Stimulated activated naive CD8-positive, alpha-beta T cell treated with anti-CD3 and anti-CD28 coated beads, Interleukin-15, Interleukin-2, amounts not matched to agents 100 U/mL and 50 U/mL, for 24 hours (primary cell): ENCODE measurements around the gene PDGFRB.

ENCODE experiments used
- ATAC-seq: fragments of 150-1000 bp; cut with Tn5 transposase; one replicate; pipeline ENCODE4 v1.10.0; 2021
- DNase-seq: peaks from one replicate; pipeline ENCODE4 v3.0.0; 2021

PDGFRB gene

DNA sequence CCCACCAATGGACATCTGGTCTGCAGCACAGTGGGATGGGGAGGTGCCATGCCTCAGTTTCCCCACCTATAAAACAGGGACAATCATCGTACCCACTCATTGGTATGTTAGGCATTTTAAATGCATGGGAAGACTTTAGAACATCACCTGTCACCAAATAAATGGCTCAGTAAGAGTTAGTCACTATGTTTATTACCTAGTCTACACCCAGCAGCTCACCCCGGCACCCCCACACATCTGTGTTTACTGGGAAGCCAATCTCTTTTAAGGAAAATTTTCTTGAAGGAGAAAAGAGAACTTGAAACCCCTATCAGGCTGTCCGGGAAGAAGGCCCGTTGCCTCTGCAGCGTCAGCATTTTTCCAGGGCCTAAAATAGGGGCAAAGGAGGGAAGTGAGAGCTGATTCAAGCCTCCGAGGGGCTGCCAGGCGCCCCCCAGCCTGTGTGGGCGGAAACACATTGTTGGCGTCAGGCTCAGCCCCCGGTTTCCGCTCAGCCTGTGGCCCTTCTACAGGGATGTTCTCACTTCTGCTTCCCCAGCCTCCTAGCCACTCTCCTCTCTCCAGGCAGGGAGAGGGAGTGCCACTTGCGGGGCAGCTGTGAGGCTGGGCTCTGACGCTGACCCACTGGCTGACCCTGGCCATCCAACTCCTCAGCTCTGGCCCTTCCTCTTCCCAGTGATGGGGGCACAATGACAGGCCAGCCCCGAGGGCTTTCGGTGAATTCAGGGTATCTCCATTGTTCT is 73.9 kb downstream of the PDGFRB start:
- DNase-seq (peak; percentile 29), ATAC-seq (peak; percentile 36)

DNA sequence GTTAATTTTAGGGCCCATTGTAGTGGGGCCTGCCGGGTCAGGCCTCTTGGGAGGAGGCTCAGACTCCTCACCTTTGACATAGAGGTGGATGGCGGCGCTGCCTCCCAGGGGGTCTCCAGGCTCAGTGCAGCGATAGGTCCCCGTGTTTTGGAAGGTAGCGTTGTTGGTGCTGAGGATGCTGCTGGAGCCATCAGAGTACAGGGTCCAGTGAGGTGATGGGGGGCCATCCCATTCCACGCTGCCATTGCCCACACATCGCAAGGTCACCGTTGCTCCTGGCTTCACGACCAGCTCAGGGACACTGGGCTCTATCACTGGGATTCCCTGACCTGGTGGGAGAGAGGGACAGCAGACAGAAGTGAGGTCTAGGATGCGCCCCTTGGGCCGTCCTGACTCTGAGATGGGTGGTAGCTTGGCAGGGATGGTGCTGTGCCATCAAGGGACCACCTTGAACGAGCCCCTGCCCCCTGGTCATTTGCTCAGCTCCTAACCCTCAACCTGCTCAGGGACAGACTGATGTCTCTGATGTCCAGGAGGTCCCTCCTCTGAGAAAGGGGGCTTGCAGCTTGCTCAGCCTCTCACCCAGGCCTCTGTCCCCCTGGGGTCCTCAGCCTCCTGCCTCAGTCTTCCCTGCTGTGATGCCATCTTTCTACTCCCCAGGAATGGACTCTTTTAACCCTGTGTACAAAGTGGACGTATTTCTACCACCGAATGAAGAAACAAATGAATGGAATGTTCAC is 74.8 kb downstream of the PDGFRB start:
- DNase-seq: no peak
- ATAC-seq: no peak

DNA sequence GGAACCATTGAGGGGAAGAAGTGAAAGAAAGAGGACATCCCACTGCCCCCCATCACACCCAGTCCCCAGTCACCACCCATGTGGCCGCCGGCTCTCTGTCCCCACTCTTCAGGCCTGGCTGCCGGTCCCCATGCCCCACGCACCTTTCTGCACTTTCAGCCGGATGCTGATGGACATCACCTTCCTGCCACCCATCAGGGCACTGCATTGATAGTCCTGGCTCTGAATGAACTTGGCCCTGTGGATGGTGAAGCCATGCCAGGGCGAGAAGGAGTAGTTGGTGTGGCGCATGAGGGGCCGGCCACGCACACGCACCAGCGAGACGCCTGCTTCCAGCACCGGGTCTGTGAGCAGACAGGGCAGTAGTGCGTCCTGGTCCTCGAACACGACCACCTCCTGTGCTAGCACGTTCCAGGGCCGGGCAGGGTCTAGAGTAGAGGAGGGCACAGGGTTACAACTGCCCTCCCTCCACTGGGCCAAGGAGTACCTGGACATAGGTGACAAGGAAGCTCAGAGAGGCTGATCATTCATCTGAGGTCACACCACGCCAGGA is 75.7 kb downstream of the PDGFRB start:
- no peak for DNase-seq
- ATAC-seq: no peak

DNA sequence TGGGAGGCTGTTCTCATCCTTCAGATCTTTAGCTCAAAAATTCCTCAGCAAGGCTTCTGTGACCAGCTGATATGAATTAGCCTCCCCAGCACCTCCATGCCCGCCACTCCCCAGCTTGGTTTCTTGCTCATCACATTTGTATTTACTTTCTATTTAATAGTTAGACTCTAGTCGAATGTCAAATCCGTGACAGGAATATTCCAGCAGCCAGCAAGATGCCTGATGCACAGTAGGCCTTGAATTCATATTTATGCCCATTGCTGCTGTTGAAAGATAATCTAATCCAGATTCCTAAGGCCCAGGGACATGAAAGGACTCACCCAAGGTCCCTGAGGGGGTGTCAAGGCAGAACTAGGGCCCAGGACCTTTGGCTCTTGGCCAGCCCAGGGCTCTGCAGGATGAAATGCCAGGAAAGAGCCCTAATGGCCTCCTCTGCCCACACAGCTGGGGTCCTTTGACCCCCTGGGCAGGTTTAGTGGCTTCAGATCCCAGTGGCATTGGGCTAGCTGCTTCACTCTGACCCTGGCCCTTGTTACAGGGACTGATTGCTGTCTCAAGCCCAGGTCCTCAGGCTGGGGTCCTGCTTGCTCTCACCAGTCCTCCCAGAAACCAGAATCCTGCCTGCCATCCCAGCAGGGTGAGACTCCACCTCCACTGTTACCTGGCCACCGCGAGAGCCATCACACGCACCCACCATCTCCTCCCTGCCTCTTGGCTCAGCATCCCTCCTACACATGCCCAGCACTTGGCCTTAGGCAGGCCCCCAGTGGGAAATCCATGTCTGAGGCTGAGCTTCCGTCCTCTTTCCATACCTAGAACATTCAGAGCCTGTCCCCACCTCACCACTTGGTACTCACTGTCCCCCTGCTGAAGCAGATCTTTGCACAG is 76.6 kb downstream of the PDGFRB start:
- DNase-seq (no peak), ATAC-seq (no peak)

DNA sequence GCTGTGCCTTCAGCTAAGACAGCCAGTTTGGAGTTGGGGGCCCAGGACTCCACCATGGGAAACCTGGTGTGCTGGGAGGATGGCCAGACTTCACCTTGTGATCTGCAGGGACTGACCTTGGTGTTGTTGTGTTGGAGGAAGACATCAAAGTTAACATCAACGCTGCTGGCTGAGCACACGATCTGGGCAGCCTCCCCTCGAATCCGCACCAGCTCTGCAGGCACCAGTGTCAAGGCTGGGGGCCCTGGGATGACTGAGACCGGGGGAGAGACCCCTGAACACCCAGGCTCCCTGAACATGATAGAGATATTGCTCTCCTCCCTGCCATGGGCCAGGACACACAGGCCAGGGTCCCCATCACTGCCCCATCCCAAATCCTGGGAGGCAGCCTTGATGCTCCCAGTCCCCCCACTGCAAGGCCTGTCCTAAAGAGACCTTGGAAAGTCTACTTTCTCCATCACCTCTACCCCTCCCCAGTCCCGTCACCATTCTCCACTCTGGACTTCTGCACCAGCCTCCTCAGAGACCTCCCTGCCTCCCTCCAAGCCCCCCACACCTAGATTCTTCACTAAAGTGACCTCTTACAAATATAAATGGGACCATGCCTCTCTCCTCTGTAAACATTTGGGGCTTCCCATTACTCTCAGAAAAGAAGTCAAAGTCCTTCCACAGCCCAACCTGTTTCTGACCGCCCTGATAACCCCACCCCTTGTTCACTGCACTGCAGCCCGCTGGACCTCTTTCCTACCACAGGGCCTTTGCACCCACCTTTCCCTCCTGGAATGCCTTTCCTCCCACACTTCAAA is 77.4 kb downstream of the PDGFRB start:
- no peak for DNase-seq
- ATAC-seq: no peak

DNA sequence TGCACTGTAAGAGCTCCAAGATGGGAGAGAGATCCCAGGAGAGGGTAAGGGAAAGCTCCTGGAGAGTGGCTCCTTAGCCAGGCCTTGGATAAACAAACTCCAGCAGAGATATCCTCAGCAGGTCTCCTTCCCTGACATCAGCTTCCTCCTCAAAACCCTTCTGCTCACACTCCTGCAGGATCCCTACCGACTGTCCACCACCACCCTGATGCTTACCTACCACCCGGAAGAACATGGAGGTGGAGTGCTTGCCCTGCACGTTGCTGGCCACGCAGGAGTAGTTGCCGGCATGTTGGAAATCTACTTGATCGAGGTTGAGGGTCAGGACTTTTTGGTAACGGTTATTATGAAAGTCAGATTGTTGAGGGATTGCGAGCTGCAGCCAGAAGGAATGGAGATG is 78.6 kb downstream of the PDGFRB start:
- no peak for DNase-seq
- ATAC-seq: no peak

DNA sequence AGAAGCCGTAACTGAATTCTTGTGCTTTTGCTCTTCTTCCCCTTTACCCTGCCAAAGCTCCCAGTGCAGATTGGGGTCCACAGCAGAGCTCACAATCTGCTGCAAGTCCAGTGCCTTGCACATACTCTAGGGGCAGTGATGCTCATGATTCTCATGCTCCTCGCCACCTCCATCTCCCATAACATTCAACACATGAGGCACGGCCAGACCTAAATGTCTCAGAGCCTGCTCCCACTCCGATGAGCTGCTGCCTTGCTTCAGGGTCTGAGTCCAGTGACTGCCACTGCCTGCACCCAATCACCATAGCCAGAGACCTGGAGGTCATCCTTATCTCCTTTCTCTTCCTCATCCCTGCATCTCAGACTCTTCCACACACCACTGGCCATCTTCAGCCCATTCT is 79.8 kb downstream of the PDGFRB start:
- ATAC-seq (no peak), DNase-seq (no peak)

DNA sequence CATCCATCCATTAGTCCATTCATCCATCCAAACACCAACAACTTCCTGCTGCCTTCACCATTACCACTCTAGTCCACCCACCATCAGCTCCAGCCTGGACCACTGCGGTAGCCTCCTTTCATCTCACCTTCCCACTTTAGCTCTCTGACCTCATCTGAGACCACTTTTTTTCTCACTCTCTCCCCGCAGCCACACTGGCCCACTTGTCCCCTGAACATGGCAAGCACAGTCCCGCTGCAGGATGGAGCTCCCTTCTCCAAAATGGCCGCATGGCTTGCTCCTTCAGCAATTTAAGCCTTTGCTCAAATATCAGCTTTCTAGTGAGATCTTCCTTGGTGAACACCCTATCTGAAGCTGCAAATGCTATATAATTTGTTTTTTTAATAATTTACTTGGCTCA is 80.4 kb downstream of the PDGFRB start:
- DNase-seq (no peak), ATAC-seq (no peak)

DNA sequence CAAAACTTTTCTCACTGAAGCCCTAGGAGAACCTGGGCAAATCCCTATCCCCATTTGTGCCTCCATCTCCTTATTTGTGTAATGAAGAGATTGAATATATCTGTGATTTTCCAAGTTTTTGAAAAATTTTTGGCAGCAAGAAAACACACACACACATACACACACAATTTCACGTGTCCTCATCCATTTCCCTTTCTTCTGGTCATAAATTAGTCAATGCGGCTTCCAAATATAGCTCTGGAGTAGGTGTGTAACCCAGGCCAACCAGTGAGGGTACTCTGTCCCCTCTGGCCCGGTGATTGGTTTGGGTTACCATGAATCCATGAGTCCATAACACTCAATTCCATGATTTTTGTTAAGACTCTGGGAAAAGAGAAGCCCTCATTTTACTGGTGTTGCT is 82.0 kb downstream of the PDGFRB start:
- no peak for DNase-seq
- no peak for ATAC-seq

DNA sequence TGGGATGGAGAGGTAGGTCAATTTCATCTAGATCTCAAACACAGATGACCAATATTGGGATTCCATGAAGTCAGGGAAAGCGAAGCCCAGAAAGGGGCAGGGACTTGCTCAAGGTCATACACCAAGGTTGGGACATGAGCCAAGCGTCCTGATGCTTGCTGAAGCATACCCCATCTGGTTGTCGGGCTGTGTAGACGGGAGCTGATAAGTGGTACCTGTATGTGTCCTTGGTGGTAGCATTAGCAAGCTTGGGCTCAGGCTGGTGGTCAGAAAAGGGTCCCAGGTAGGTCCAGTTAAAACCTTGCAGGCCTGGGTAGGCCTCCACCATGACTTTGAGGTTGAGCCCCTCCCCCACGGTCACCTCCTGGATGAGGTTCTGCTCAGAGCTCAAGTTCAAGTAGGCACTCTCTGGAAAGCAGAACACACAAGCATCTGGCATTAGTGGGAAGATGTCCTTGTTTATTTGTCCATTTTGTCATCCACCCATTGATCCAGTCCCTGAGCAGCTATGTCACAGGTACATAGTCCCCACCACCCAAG is 82.5 kb downstream of the PDGFRB start:
- DNase-seq (no peak), ATAC-seq (no peak)

DNA sequence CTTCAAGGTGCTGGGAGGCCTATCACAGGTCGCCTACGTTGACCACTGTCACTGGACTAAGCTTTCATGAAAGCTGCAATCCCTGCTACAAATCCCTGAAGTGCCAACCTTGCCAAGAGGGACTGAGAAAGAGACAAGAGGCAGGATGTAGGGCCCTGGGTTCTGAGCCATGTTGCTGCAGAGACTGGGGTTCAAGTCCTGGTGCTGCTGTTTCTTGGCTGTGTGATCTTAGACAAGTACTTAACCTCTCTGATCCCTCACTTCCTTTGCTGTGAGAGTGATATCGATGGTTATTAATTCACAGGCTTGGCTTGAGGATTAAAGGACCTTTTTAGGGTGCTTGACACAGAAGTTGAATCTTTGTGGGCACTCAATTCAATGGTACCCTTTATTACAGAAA is 84.8 kb downstream of the PDGFRB start:
- no peak for ATAC-seq

DNA sequence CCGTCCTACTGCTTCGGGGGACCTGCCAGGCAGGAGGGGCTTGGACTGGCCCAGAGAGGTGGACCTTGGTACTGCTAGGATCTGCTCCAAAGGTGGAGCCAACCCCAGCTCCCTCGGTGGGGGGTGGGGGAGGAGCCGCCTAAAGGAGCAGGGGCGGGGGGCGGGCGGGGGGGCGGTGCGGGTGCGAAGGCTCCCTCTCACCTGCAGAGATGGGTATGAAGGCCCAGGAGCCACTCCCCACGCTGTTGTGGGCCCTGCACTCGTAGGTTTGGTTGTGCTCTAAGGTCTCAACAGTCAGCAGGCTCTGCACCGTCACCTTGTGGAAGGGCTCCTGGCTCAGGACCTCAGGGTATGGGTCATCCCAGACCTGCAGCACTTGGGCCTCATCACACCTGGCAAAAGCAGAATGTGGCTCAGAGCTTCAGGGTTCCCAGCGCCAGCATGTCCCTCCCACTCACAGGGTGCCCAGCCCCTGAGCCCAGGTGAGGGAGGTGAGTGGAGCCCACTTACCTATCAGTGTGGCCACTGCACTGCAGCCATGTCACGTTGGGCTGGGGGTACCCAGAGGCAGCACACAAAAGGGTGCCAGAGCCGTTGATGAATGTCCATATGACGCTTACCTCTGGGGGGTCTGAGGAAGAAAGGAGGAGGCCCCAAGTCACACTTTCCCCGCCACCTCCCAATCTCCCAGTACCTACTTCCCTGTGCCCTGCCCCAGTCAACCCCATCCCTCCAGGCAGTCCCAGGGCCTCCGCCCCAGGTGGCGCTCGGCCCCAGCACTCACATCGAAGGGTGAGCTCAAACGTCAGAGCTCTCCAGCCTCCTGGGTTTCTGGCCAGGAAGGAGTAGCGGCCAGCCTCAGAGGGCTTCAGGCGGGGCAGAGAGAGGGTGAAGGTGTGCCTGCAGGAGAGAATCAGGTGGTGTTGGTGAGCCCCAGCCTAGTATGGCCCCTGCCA is 85.7 kb downstream of the PDGFRB start:
- no peak for ATAC-seq
- DNase-seq: no peak

More for the DNA sequence above, 84.8 kb downstream of the PDGFRB start:
- DNase-seq: no peak

DNA sequence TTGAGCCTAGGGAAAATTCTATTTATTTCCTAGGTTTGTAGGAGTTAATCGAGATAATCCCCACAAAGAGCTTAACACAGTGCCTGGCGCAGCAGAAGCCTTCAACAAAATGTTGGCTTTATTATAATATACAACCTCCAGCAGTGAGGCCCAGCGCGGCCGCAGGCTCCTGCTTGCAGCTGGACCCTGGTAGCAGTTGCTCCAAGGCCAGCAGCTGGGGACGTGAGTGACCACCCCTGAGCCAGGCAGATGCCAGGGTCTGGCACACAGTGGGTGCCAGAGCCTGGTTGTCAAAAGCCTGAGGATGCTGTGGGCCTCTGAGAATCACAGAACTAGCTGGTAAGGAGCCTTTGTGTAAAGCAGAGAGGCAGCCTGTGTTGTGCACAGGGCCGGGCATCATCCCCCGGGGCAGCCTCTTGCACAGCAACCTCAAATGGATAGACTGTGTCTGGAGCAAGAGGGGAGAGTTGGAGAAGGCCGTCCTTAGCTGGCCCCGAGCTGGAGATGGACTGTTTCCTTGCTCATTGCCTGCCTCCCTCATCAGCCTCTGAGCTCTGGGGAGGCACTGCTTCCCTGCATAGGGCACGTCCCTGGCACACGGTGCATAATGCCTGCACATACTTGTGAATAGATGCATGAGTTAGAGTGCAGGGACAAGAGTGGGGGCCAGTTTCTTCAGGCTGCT is 86.5 kb downstream of the PDGFRB start:
- DNase-seq (no peak), ATAC-seq (no peak)

DNA sequence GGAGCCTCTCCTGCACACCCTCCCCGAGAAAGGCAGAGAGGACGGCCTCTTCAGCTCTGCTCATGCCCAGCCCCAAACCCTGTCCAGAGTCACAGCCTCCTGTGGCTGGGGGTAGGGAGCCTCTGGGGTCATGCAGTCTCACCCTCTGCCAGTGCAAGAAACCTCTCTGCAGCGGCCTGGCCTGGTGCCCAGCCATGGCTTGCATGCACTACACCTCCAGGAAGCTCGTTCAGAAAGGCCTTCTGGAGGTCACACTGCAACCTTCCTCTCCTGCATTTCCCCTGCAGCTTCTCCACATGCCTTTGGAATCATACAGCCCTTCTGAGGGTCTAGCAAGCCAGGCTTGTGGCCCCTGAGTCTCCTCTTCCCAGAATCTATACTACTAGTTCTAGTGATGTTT is 87.2 kb downstream of the PDGFRB start:
- no peak for DNase-seq

DNA sequence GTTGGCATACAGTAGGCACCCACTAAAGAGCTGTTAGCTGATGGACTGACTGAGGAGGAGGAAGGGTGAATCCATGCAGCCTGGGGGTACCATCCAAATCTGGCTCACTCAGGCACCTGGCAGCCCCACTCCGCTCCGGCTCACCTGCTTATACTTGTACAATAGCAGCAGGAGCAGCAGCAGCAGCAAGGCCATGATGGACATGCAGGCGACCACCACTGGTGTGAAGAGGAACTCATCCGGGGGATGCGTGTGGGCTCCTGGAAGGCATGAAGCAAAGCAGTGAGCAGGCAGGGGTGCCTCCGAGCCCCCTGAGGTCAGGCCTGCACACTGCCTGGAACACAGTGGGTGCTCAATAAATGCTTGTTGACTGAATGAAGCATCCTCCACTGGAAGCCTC is 87.6 kb downstream of the PDGFRB start:
- DNase-seq (no peak), ATAC-seq (no peak)

More for the DNA sequence above, 87.2 kb downstream of the PDGFRB start:
- ATAC-seq: no peak

DNA sequence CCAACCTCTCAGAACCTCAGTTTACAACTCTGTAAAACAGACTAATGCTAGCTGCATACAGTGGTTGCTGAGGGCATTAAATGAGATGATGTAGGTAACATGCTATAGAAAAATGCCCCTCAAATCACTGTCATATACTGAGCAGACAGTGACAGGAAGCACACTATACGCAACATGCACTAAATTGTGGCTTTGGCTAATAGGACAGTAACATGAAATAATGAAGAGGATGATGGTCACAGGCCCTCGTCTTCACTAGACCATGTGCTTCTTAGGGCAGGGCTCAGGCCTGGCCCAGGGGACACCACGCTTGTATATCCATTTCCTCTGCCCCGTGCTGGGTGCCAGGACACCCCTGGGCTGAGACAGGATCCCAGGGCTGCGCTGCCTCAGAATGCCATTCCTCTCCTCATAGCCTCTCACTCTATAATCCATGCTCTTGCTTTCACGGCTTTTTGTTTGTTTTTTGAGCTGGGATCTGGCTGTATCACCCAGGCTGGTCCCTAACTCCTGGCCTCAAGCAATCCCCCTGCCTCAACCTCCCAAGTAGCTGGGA is 88.2 kb downstream of the PDGFRB start:
- no peak for ATAC-seq
- no peak for DNase-seq

DNA sequence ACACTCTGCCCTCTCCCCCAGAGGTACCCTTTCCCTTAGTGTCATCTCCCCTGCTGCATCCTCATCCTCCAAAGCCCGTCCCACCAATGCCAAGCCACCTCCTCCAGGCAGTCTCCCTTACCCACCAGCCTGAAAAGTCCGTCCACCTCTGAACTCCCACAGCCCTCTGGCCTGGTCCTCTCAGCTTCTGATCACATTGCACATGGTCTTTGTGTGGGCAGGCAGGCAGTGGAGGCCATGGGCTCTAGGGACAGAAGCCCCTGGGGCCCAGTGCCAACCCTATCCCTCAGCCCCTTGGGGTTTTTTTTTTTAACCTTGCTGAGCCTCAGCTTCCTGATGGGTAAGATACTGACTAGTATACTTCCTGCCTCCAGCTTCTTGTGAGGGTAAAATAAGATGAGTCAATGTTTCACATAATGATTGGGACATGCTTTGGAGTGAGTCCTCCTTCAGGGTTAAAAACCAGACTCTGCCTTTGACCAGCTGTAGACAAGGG is 88.7 kb downstream of the PDGFRB start:
- ATAC-seq: peak; percentile 60
- DNase-seq: no peak

DNA sequence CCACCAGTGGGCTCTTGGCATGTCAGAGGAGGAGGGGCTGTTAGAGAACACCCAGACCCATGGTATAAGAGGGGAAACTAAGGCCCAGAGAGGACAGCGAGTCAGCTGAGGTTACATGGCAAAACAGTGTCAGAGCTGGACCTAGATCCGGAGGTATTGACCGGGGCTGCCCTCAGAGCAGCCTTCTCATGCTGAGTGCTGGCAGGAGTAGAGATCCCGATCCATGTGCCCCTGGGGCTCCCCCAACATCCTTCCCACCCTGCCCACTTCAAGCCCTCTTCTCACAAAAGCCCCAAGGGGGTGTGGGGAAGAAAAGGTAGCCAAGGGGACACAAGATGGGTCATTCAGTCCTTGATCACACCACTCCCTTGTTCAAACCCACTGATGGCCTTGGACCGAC is 89.2 kb downstream of the PDGFRB start:
- ATAC-seq: no peak
- DNase-seq: no peak

DNA sequence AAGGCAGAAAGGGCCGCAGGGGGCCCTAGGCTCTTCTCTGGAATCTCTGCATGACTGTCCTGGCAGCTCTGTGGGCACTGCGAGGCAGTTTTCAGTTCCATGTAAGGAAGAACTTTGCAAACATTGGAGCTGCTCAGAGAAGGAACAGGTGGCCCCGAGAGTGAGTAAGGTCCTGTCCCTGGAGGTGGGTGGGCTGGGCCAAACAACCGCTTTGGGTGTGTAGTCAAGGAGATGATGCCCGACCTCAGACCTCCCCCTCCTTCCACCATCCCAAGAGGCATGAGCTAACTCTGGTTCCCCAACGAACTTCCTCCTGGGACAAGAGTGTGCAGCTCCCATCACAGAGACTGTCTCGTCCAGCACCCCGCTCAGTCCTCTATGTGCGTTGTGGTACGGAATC is 89.8 kb downstream of the PDGFRB start:
- no peak for DNase-seq
- ATAC-seq: no peak
